Thyroid gland (tissue), 4 donors: ENCODE data around the gene OGT. TPM values are rescaled to one million over a fixed set of nuclear protein-coding genes. Genes with fewer than 3 reads are reported as not detected.

Experiments
- DNase-seq, 2 donors: peaks; one replicate each; pipeline ENCODE4 v3.0.0-alpha.2; 2019
- H3K27ac ChIP-seq, 3 donors: fragments of 200-600 bp; sonication (generic); 1 replicate in 2 of 3; 2 replicates in 1 of 3; pipeline ENCODE4 v1.5.1; 2016 to 2019; ENCODE audit warnings: mild to moderate bottlenecking in 1 of 3, moderate library complexity in 1 of 3
- H3K27me3 ChIP-seq: fragments of 200-600 bp; sonication (generic); one replicate; pipeline ENCODE4 v1.5.1; 2019
- H3K36me3 ChIP-seq, 2 donors: fragments of 200-600 bp; sonication (generic); one replicate each; pipeline ENCODE4 v1.5.1; 2016 to 2019
- H3K4me1 ChIP-seq, 2 donors: fragments of 200-600 bp; sonication (generic); one replicate each; pipeline ENCODE4 v1.5.1; 2017 to 2019
- H3K4me3 ChIP-seq, 3 donors: fragments of 200-600 bp; sonication (generic); replicated peaks in 1 of 3; 1 replicate in 2 of 3; 2 replicates in 1 of 3; pipeline ENCODE4 v1.5.1; 2016; ENCODE audit warnings: mild to moderate bottlenecking in 1 of 3
- H3K9me3 ChIP-seq: fragments of 200-600 bp; sonication (generic); one replicate; pipeline ENCODE4 v1.5.1; 2017
- POLR2A ChIP-seq, 2 donors: fragments of 450-650 bp; IDR thresholded peaks; one replicate each; pipeline ENCODE4 v1.6.1; 2017; ENCODE audit warnings: antibody characterized with exemption in 2 of 2, mild to moderate bottlenecking in 2 of 2, moderate library complexity in 1 of 2
- WGBS, 2 donors: methylation state at CpG; one replicate each; pipeline ENCODE4 v1.1.5; 2017; 5-methylcytosine and 5-hydroxymethylcytosine counted together
- intact Hi-C: fragments of 100-400 bp; cut with DNase I; formaldehyde crosslinking; loops from one replicate; pipeline ENCODE4 v1.15.1; 2023
- total RNA-seq, 4 donors: library from RNA; depleted of rRNA; stranded (reverse); fragments of >200 nt; gene quantifications; one replicate each; pipeline ENCODE4 v1.2.3, GENCODE V29; 2016
- TF ChIP-seq, protein P1 (sequence below), 6 experiments: fragments of 200-600 bp in 3 of 6; fragments of 450-650 bp in 3 of 6; sonication (generic) in 3 of 6; IDR thresholded peaks; one replicate each; pipeline ENCODE4 v1.5.1; 2016 to 2019; ENCODE audit warnings: antibody characterized with exemption in 6 of 6, mild to moderate bottlenecking in 2 of 6, inconsistent platforms in 1 of 6, moderate library complexity in 1 of 6

Gene OGT
- total RNA-seq, 4 donors from 2014 or later = 162 to 218 (median 214) TPM

DNA sequence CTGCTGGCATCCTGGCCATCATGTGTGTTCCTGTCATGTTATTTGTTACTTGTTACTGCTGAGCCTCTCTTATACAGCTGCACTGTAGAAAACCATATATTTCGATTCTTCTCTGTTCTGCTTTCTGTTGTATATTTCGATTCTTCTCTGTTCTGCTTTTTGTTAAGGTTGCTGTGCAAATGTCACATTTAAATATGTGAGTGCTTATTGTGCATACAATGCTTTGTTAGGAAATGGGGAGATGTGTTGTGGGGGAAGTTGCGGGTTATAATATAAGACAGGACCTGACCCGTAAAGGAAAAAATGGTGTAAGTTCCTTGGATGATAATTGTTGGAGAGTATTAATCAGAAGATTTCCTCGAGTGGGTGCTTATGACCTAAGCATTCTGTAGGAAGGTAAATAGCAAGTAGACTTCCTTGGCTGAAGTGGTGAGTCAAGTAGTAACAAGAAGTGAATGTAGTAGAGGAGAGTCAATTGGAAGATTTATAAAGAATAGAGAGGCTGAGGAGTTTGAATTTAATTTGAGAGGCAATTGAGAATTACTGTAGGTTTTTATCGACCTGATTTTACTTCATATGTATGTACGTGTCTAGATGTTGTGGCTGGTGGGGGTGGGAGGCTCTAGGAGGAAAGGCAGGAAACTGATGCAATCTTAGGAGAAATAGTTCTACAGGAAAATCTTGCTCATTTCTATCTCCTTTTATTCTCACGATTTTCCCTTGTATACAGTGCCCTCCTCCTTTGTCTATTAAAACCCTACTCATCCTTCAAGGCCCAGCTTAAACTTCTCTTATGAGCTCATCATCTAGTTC, 8.5 kb downstream of the OGT start:
- Histone ChIP-seq H3K9me3 (no peaks in the 10 kb centered on the region), H3K27ac (no peak overlapping the region), H3K4me3 (no peak overlapping the region), H3K4me1 (peaks cover 0 to 10% of the 10 kb centered on the region in 2 donors), H3K36me3 (no peaks in the 10 kb centered on the region), H3K27me3 (no peaks in the 10 kb centered on the region)
- DNase-seq = no peak
- 37 to 42% methylated on average over 8 of the region's 8 CpGs for WGBS, 2 donors
- intact Hi-C loops = no loop called here
- TF ChIP-seq, protein P1, sequence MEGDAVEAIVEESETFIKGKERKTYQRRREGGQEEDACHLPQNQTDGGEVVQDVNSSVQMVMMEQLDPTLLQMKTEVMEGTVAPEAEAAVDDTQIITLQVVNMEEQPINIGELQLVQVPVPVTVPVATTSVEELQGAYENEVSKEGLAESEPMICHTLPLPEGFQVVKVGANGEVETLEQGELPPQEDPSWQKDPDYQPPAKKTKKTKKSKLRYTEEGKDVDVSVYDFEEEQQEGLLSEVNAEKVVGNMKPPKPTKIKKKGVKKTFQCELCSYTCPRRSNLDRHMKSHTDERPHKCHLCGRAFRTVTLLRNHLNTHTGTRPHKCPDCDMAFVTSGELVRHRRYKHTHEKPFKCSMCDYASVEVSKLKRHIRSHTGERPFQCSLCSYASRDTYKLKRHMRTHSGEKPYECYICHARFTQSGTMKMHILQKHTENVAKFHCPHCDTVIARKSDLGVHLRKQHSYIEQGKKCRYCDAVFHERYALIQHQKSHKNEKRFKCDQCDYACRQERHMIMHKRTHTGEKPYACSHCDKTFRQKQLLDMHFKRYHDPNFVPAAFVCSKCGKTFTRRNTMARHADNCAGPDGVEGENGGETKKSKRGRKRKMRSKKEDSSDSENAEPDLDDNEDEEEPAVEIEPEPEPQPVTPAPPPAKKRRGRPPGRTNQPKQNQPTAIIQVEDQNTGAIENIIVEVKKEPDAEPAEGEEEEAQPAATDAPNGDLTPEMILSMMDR (IDR thresholded peaks at IDR 0.05) = no peak
- TF ChIP-seq POLR2A (IDR thresholded peaks at IDR 0.05) = no peak

DNA sequence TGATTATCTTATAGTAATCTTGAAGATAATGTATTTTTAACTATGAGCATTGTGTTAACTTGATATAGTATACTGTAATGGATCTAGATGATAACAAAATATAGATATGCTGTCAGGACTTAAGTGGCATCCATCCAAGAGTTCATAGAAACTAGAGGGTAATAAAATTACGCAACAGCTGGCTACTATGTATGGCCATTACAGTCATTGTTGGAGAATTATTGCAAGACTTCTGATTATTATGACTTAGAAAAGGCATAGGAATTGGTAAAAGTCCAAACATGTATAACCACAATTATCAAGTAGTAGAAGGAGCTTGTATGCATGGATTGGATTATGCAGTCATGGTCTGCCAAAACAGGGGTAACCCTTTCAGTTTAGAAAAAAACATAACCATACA, 9.5 kb downstream of the OGT start:
- Histone ChIP-seq H3K4me1 (peaks cover 0 to 10% of the 10 kb centered on the region in 2 donors), H3K4me3 (no peak overlapping the region), H3K27me3 (no peaks in the 10 kb centered on the region), H3K36me3 (peaks cover 4 to 5% of the 10 kb centered on the region in 2 donors), H3K27ac (no peak overlapping the region), H3K9me3 (no peaks in the 10 kb centered on the region)
- 78 to 94% methylated on average over 1 of the region's 1 CpG for WGBS, 2 donors
- intact Hi-C loops = no loop called here
- no peak for DNase-seq
- TF ChIP-seq POLR2A (IDR thresholded peaks at IDR 0.05) = no peak
- TF ChIP-seq, protein P1 (IDR thresholded peaks at IDR 0.05) = no peak

DNA sequence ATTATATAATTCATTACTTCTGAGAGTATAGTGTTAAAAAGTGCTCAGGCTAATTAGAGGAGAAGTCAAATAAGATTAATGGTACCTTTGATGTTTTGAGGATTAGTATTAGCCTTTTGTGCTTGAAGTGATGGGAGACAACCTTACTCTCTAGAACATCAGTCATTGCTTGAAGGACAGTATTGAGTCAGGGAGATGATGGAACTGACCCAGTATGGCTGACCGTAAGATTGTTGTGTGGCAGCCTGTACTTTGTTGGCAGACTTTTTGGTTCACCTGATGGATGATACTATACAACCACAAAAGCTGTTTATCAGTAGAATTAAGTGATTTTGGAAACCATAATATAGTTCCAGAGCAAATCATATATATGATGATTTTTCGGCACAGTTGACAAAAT, 9.9 kb downstream of the OGT start:
- Histone ChIP-seq H3K36me3 (peaks cover 4 to 5% of the 10 kb centered on the region in 2 donors), H3K27me3 (no peaks in the 10 kb centered on the region), H3K9me3 (no peaks in the 10 kb centered on the region), H3K27ac (no peak overlapping the region), H3K4me3 (no peak overlapping the region), H3K4me1 (peaks cover 0 to 10% of the 10 kb centered on the region in 2 donors)
- TF ChIP-seq POLR2A (IDR thresholded peaks at IDR 0.05) = no peak
- TF ChIP-seq, protein P1 (IDR thresholded peaks at IDR 0.05) = no peak
- 89 to 90% methylated on average over 2 of the region's 2 CpGs for WGBS, 2 donors
- no peak for DNase-seq
- intact Hi-C loops = no loop called here

DNA sequence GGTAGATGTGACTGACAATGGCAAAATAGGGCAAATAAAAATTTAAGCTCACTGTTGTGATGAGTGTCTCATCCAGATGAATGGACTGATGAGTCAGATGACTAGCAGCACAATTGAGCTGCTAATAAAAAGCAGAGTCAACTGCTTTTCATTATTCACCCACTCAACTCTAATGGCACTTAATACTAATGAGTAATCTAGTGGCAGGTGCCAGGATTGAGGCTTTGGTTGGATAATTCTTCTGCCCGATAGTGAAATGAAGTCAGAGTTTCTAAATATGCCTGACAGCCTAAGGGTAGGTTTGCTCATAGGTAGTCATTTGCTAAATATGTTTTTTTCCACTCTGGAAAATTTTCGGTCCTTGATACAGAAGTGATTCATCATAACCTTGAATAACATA, 10.4 kb downstream of the OGT start:
- Histone ChIP-seq H3K27me3 (no peaks in the 10 kb centered on the region), H3K27ac (no peak overlapping the region), H3K9me3 (no peaks in the 10 kb centered on the region), H3K4me3 (no peak overlapping the region), H3K4me1 (peaks cover 0 to 10% of the 10 kb centered on the region in 2 donors), H3K36me3 (peaks cover 4 to 5% of the 10 kb centered on the region in 2 donors)
- DNase-seq = no peak
- intact Hi-C loops = no loop called here
- TF ChIP-seq, protein P1 (IDR thresholded peaks at IDR 0.05) = no peak
- no peak for TF ChIP-seq POLR2A (IDR thresholded peaks at IDR 0.05)
- WGBS, 2 donors = 27 to 40% methylated on average over 2 of the region's 2 CpGs

DNA sequence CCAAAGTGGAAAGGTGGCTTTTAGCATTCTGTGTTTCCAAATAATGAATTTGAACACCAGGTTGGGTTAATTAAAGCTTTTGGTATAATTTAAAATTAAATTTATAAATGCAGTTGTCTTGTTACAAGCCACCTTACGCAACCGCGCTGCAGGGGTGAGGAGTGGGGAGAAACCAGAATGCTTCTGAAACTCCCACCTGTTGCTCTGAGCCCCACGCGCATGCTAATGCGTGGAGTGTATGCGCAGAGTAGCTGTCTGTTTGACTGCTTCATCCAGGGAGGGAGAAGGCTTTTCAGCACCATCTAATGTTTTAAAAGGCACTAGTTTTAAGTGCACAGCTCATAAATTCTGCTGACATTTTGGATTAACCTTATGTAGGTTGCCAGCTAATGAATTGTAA, 12.5 kb downstream of the OGT start:
- no peak overlapping the region for H3K4me3 ChIP-seq
- no peak overlapping the region for H3K27ac ChIP-seq
- 93 to 94% methylated on average over 6 to 7 of the region's 7 CpGs for WGBS, 2 donors

More for the DNA sequence above, 12.5 kb downstream of the OGT start:
- Histone ChIP-seq H3K4me1 (peaks cover 0 to 3% of the 10 kb centered on the region in 2 donors), H3K9me3 (no peaks in the 10 kb centered on the region), H3K27me3 (no peaks in the 10 kb centered on the region), H3K36me3 (peaks cover 4 to 5% of the 10 kb centered on the region in 2 donors)
- intact Hi-C loops = no loop called here
- no peak for DNase-seq
- no peak for TF ChIP-seq POLR2A (IDR thresholded peaks at IDR 0.05)
- TF ChIP-seq, protein P1 (IDR thresholded peaks at IDR 0.05) = no peak
